ENCODE results near the gene S100A9.

- TF ChIP-seq MAX (IDR thresholded peaks at IDR 0.05) (no peak), TEAD4 (IDR thresholded peaks at IDR 0.05) (no peak), TCF12 (IDR thresholded peaks at IDR 0.05; ENCODE audit: low read depth) (no peak), TAF1 (IDR thresholded peaks at IDR 0.05; ENCODE audit: low read depth) (no peak), EP300 (IDR thresholded peaks at IDR 0.05; ENCODE audit: borderline replicate concordance) (no peak), FOXM1 (IDR thresholded peaks at IDR 0.05; ENCODE audit: borderline replicate concordance, low read depth) (no peak), CEBPB (IDR thresholded peaks at IDR 0.05) (no peak), USF1 (IDR thresholded peaks at IDR 0.05) (no peak), ZBTB7A (IDR thresholded peaks at IDR 0.05; ENCODE audit: low read depth) (no peak), EGR1 (IDR thresholded peaks at IDR 0.05) (no peak), REST (IDR thresholded peaks at IDR 0.05; ENCODE audit: low read depth) (no peak), CREB1 (IDR thresholded peaks at IDR 0.05; ENCODE audit: low read depth) (no peak), RAD21 (IDR thresholded peaks at IDR 0.05; ENCODE audit: low read depth) (no peak), YY1 (IDR thresholded peaks at IDR 0.05; ENCODE audit: low read depth) (no peak)
Measured at GRCh38 chr1:153345187-153346076, 12.2 kb upstream of the S100A9 start.
